ENCODE data around the gene SYT10. TPM values are rescaled to one million over a fixed set of nuclear protein-coding genes. Genes with fewer than 3 reads are reported as not detected.

Gene SYT10
- total and polyA plus RNA-seq, 2 donors (not counting 1 experiment from before 2014, with no cell fraction given): not detected

DNA sequence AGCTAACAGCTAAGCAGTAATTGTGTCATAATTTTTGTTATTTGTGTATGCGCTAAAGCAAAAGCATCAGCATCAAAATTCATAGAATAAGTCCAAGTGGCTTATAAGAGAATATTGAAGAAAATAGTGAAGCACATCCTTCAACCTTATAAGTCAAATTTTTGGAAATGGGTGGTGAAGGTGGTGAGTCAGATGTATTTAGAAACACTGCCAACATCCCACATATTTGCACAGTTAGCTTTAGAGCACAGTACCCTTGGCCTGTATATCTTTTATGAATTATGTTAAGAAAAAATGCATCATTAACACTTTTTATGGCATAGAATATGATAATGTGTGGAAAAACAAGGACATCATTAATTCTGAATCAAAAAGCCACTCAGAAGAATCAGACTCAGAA lies 8.0 kb downstream of the SYT10 start:
- Histone ChIP-seq H3K4me1 (ENCODE audit: control insufficient read depth in 2 of 2, insufficient read depth in 2 of 2, low read length in 2 of 2) (no peaks in the 10 kb centered on the region), H3K9me3 (ENCODE audit: control extremely low read depth in 1 of 3, control insufficient read depth in 2 of 3, insufficient read depth in 1 of 3, low read length in 2 of 3) (peaks cover 0 to under 1% (median 0%) of the 10 kb centered on the region in 3 donors)
- no peaks in the 10 kb centered on the region for H3K4me1 Mint-ChIP-seq

GRCh38 chr12:33429468-33429867 lies 10.2 kb downstream of the SYT10 start:
- Histone ChIP-seq H3K4me2 (replicated peaks; ENCODE audit: low read depth, low read length, poor library complexity, severe bottlenecking) (no peak overlapping the region), H3K79me2 (ENCODE audit: control insufficient read depth, insufficient read depth, low read length) (no peaks in the 10 kb centered on the region), H3K9ac (ENCODE audit: low read length) (no peak overlapping the region), H3K4me1 (ENCODE audit: control insufficient read depth in 2 of 2, insufficient read depth in 2 of 2, low read length in 2 of 2) (no peaks in the 10 kb centered on the region), H3K27me3 (replicated peaks in 1 of 4; ENCODE audit: control extremely low read depth in 1 of 4, control insufficient read depth in 3 of 4, insufficient read depth in 4 of 4, low read length in 3 of 4) (no peaks in the 10 kb centered on the region), H3K9me3 (ENCODE audit: control extremely low read depth in 1 of 3, control insufficient read depth in 2 of 3, insufficient read depth in 1 of 3, low read length in 2 of 3) (no peaks in the 10 kb centered on the region), H3K4me3 (ENCODE audit: control extremely low read depth in 1 of 5, extremely low read depth in 1 of 5, insufficient read depth in 1 of 5, low read depth in 2 of 5, low read length in 4 of 5) (no peak overlapping the region), H4K20me1 (ENCODE audit: control insufficient read depth, insufficient read depth, low read length, poor library complexity, severe bottlenecking) (no peaks in the 10 kb centered on the region), H3K27ac (ENCODE audit: low read length in 2 of 2) (no peak overlapping the region), H2AFZ (ENCODE audit: insufficient read depth, low read depth, low read length, poor library complexity, severe bottlenecking) (no peak overlapping the region), H3K36me3 (replicated peaks in 1 of 2; ENCODE audit: control extremely low read depth in 1 of 2, control insufficient read depth in 1 of 2, extremely low read depth in 1 of 2, insufficient read depth in 2 of 2, low read length in 1 of 2) (no peaks in the 10 kb centered on the region)
- no peak overlapping the region for H3K27ac Mint-ChIP-seq
- no peaks in the 10 kb centered on the region for H3K27me3 Mint-ChIP-seq
- no peak overlapping the region for H3K4me3 Mint-ChIP-seq
- ChIA-PET POLR2A (no interaction called here), CTCF (no interaction called here)
- H3K9me3 Mint-ChIP-seq (ENCODE audit: insufficient read depth): no peaks in the 10 kb centered on the region
- no peak for DNase-seq
- no peak for ATAC-seq (ENCODE audit: low read depth)
- intact Hi-C loops (cut with micrococcal nuclease): no loop called here
- no peaks in the 10 kb centered on the region for H3K4me1 Mint-ChIP-seq
- TF ChIP-seq, protein P1, sequence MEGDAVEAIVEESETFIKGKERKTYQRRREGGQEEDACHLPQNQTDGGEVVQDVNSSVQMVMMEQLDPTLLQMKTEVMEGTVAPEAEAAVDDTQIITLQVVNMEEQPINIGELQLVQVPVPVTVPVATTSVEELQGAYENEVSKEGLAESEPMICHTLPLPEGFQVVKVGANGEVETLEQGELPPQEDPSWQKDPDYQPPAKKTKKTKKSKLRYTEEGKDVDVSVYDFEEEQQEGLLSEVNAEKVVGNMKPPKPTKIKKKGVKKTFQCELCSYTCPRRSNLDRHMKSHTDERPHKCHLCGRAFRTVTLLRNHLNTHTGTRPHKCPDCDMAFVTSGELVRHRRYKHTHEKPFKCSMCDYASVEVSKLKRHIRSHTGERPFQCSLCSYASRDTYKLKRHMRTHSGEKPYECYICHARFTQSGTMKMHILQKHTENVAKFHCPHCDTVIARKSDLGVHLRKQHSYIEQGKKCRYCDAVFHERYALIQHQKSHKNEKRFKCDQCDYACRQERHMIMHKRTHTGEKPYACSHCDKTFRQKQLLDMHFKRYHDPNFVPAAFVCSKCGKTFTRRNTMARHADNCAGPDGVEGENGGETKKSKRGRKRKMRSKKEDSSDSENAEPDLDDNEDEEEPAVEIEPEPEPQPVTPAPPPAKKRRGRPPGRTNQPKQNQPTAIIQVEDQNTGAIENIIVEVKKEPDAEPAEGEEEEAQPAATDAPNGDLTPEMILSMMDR (IDR thresholded peaks at IDR 0.05): no peak
- no peak for TF ChIP-seq EZH2 (IDR thresholded peaks at IDR 0.05; ENCODE audit: borderline replicate concordance, insufficient read depth, low read depth, low read length, poor library complexity, severe bottlenecking)
- 94% methylated on average over 2 of the region's 2 CpGs for WGBS (ENCODE audit: insufficient coverage)

More for the DNA sequence above, 8.0 kb downstream of the SYT10 start:
- DNase-seq (no peak), ATAC-seq (ENCODE audit: low read depth) (no peak)
- Mint-ChIP-seq H3K4me3 (no peak overlapping the region), H3K9me3 (ENCODE audit: insufficient read depth) (no peaks in the 10 kb centered on the region), H3K27ac (no peak overlapping the region), H3K27me3 (no peaks in the 10 kb centered on the region)
- Histone ChIP-seq H4K20me1 (ENCODE audit: control insufficient read depth, insufficient read depth, low read length, poor library complexity, severe bottlenecking) (no peaks in the 10 kb centered on the region), H3K4me2 (replicated peaks; ENCODE audit: low read depth, low read length, poor library complexity, severe bottlenecking) (no peak overlapping the region), H3K27ac (ENCODE audit: low read length in 2 of 2) (no peak overlapping the region), H3K9ac (ENCODE audit: low read length) (no peak overlapping the region), H3K4me3 (ENCODE audit: control extremely low read depth in 1 of 5, extremely low read depth in 1 of 5, insufficient read depth in 1 of 5, low read depth in 2 of 5, low read length in 4 of 5) (no peak overlapping the region), H3K79me2 (ENCODE audit: control insufficient read depth, insufficient read depth, low read length) (no peaks in the 10 kb centered on the region), H2AFZ (ENCODE audit: insufficient read depth, low read depth, low read length, poor library complexity, severe bottlenecking) (no peak overlapping the region), H3K36me3 (replicated peaks in 1 of 2; ENCODE audit: control extremely low read depth in 1 of 2, control insufficient read depth in 1 of 2, extremely low read depth in 1 of 2, insufficient read depth in 2 of 2, low read length in 1 of 2) (no peaks in the 10 kb centered on the region), H3K27me3 (replicated peaks in 1 of 4; ENCODE audit: control extremely low read depth in 1 of 4, control insufficient read depth in 3 of 4, insufficient read depth in 4 of 4, low read length in 3 of 4) (no peaks in the 10 kb centered on the region)
- WGBS (ENCODE audit: insufficient coverage): no CpG with 5 or more reads among the region's 1 CpG
- POLR2A ChIA-PET: no interaction called here
- TF ChIP-seq, protein P1 (IDR thresholded peaks at IDR 0.05): no peak
- no peak for TF ChIP-seq EZH2 (IDR thresholded peaks at IDR 0.05; ENCODE audit: borderline replicate concordance, insufficient read depth, low read depth, low read length, poor library complexity, severe bottlenecking)
- CTCF ChIA-PET: no interaction called here
- intact Hi-C loops (cut with micrococcal nuclease): no loop called here

Measured in B cell (primary cell).